Epithelial cell of esophagus (primary cell): ENCODE results near the gene ARL17B.
A peak's percentile ranks its signal among the peaks of the same experiment; 100 is the strongest.
"Not testable (repeated sequence)": the region's sequence is repeated elsewhere in the genome, so short reads cannot be mapped to it uniquely, and the experiment has no call there.

ENCODE experiments used
- DNase-seq: peaks from one replicate; pipeline ENCODE4 v3.0.0; 2010; ENCODE audit warnings: low read depth
- H3K4me3 ChIP-seq: 2 replicates; pipeline ENCODE4 v1.5.1; 2011; ENCODE audit warnings: mild to moderate bottlenecking, low read length, control low read depth
- TF ChIP-seq, protein P1 (sequence below): IDR thresholded peaks from 2 replicates; pipeline ENCODE4 v1.5.1; 2011; ENCODE audit warnings: low read depth, mild to moderate bottlenecking, low read length, control low read depth, inconsistent platforms; ENCODE audit not compliant: insufficient read depth; ENCODE audit errors: missing control alignments

Gene ARL17B

GRCh38 chr17:46294831-46295230, 66.7 kb downstream of the ARL17B start, which contains the start of gene LRRC37A:
Gene LRRC37A, plus strand, starts transcription at chr17:46295131. Its CDS starts 3 bp downstream, at chr17:46295134.
- DNase-seq, H3K4me3 ChIP-seq: not testable (repeated sequence)

GRCh38 chr17:46291618-46292017, 69.9 kb downstream of the ARL17B start:
- H3K4me3 ChIP-seq, DNase-seq: not testable (repeated sequence)

DNA sequence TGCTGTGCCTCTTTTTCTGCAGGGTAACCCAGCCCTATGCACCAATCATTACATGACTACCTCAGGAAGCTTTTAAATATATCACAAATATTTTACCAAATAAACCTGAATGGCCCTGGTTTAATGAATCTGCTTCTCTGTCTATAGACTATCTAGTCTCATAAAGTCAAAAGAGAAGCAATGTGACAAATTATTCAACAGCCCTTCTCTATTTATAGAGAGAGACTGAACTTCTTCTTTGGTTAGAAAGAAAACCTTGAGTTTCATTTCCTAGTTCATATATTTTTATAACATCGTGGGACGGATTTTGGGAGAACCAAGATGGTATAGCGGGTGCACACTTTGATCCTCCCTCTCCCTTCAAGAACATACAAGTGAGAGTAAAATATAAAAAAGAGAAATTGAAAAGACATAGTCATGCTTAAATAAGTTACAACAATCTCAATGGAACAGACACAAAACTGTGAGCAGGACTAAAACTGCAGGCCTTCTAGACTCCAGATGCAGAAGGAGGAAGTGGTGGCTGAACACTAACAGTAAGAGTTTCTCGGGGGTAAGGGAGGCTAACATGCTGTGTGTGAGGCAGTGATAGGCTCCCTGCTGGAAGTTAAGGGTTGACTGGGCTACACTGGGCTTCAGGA, 70.5 kb downstream of the ARL17B start:
- not testable (repeated sequence) for DNase-seq, H3K4me3 ChIP-seq

- H3K4me3 ChIP-seq, DNase-seq: not testable (repeated sequence)
These were observed 74.0 kb downstream of the ARL17B start for GRCh38 chr17:46287587-46287986.

DNA sequence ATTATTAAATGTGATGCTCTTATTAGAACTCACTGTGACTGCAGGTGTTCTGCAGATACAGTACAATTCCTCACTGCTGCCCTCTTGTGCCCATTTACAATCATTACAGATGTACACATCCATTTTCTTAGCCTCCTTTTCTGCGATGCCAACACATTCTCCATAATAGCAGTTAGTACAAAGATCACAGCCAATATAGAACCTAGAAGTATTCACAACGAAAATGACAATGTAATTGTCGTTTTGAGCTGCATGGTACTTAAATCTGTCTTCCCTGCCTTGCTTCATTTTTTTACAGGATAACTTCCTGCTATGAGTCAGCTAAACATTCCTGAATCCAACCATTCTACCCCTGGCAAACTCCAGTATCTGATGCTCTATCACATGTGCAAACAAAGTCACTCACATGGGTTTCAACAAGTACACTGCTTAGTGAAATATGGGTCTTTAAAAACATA, 74.8 kb downstream of the ARL17B start:
- TF ChIP-seq, protein P1, sequence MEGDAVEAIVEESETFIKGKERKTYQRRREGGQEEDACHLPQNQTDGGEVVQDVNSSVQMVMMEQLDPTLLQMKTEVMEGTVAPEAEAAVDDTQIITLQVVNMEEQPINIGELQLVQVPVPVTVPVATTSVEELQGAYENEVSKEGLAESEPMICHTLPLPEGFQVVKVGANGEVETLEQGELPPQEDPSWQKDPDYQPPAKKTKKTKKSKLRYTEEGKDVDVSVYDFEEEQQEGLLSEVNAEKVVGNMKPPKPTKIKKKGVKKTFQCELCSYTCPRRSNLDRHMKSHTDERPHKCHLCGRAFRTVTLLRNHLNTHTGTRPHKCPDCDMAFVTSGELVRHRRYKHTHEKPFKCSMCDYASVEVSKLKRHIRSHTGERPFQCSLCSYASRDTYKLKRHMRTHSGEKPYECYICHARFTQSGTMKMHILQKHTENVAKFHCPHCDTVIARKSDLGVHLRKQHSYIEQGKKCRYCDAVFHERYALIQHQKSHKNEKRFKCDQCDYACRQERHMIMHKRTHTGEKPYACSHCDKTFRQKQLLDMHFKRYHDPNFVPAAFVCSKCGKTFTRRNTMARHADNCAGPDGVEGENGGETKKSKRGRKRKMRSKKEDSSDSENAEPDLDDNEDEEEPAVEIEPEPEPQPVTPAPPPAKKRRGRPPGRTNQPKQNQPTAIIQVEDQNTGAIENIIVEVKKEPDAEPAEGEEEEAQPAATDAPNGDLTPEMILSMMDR, result peak; percentile 71
- not testable (repeated sequence) for H3K4me3 ChIP-seq
- DNase-seq, result peak; percentile 72

DNA sequence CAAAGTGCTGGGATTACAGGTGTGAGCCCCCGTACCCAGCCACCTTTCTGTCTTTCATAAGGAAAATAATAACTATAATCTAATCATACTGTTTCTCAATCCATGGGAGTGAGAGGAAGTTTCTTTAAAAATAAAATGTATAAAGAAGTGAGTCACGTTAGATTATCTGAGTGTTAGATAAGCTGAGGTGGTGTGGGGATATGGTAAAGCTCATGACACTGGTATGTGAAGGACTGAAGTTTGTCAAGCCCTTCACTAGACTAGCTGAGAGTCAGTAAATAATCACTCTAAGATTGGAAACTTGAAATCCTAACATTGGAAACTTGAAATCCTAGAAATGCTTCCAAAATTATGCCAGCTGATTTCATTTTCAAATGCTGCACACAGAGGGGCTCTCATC, 76.1 kb downstream of the ARL17B start:
- H3K4me3 ChIP-seq, DNase-seq: not testable (repeated sequence)

GRCh38 chr17:46284467-46284866, 77.1 kb downstream of the ARL17B start:
- H3K4me3 ChIP-seq, result not testable (repeated sequence)
- peak; percentile 69 for DNase-seq

DNA sequence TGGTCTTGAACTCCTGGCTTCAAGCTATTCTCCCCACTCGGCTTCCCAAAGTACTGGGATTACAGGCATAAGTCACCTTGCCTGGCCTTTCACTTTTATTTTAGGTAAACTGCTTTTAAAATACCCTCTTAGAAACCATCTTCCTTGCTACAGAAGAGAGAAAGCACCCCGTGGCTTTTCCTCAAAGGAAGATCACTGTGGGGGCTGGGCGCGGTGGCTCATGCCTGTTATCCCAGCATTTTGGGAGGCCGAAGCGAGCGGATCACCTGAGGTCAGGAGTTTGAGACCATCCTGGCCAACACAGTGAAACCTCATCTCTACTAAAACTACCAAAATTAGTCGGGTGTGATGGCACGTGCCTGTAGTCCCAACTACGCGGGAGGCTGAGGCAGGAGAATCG, 78.9 kb downstream of the ARL17B start:
- not testable (repeated sequence) for DNase-seq, H3K4me3 ChIP-seq

DNA sequence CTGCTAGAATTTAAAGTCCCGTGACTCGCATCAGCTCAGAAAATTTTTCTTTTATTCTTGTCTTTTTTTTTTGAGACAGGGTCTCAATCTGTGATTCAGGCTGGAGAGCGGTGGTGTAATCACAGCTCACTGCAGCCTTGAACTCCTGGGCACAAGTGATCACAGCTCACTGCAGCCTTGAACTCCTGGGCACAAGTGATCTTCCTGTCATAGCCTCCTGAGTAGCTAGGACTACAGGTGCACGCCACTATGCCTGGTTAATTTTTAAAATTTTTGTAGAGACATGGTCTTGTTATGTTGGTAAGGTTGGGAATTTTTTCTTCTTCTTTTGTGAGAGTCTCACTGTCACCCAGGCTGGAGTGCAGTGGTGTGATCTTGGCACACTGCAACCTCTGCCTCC, 80.2 kb downstream of the ARL17B start:
- H3K4me3 ChIP-seq, DNase-seq: not testable (repeated sequence)

DNA sequence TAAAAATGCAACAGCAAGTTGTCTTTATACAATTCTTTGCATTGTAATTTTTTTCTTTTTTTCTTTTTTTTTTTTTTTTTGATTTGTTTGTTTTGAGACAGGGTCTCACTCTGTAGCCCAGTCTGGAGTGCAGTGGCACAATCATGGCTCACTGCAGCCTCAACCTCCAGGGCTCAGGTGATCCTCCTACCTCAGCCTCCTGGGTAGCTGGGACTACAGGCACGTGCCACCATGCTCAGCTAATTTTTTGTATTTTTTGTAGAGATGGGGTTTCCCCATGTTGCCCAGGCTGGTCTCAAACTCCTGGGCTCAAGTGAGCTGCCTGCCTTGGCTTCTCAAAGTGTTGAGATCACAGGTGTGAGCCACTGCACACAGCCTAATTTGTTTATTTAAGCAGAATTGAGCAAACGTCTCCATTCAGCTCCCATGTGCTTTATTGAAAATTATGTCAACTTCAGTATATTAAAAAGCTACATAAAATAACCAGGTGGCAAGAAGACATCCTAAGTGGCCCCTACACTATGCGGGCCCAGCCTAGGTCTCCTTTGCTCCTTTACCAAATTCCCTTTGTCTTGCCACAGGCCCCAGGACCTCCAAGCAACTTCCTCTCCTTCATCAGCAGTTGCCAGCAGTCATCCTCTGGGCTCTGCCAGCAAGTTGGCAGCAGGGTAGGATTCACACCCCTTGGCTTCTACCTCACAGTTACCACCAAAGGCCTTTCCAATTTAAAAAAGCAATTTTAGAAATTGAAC, 84.7 kb downstream of the ARL17B start:
- DNase-seq, H3K4me3 ChIP-seq: not testable (repeated sequence)

DNA sequence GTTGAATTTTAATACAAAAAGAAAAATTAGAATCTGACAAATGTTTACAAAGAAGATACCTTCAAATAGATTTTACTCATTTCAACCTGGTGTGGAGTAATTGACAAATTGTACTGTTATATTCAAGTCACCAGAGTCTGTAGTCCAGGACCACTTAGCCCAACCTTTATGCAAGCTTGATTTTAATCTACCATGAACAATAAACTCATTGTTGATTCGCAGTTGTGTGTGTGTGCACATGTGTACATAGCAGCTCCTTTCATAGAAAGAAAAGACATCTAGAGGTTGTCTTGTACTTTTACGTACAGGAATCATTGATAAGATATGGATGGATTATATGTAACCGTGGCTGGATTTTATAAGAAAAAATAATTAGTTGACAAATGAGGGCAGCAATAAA, 87.3 kb downstream of the ARL17B start:
- TF ChIP-seq, protein P1, result no peak
- H3K4me3 ChIP-seq, result no peak overlapping the region
- no peak for DNase-seq

- no peak overlapping the region for H3K4me3 ChIP-seq
- TF ChIP-seq, protein P1, result no peak
- DNase-seq, result no peak
These were observed 87.9 kb downstream of the ARL17B start for GRCh38 chr17:46273541-46274236.
